ENCODE results near the gene MAP2K5.
"Not testable (repeated sequence)": the region's sequence is repeated elsewhere in the genome, so short reads cannot be mapped to it uniquely, and the experiment has no call there.

MAP2K5 gene

GRCh38 chr15:67672834-67673233 lies 130.3 kb downstream of the MAP2K5 start:
- H3K36me3 ChIP-seq (ENCODE audit: control insufficient read depth in 2 of 2, insufficient read depth in 1 of 2, low read length in 2 of 2); POLR2A ChIA-PET; H3K4me1 ChIP-seq (ENCODE audit: control insufficient read depth, insufficient read depth, low read length); H3K9me3 ChIP-seq (ENCODE audit: control insufficient read depth, insufficient read depth, low read depth, low read length); H3K27ac ChIP-seq (ENCODE audit: extremely low read depth, low read depth, low read length); H3K4me3 ChIP-seq (ENCODE audit: low read depth, low read length): not testable (repeated sequence)
- TF ChIP-seq ZNF280D (tag by site-specific recombination; IDR thresholded peaks at IDR 0.05) (peak; percentile 69; the same call in 1 of the 2 replicates), ZNF580 (tag by site-specific recombination; IDR thresholded peaks at IDR 0.05) (peak; percentile 75; the same call in 1 of the 2 replicates)
- CTCF ChIA-PET = interaction anchor here (0.6 to 0.7 kb wide), 2 partner anchors 16 to 378 kb away, joined by 3 to 4 read pairs; no protein-coding TSS in a partner anchor

- TF ChIP-seq ZNF2 (tag by site-specific recombination; IDR thresholded peaks at IDR 0.05) (no peak), SCRT2 (tag by site-specific recombination; IDR thresholded peaks at IDR 0.05) (peak; percentile 69), TCF7L2 (IDR thresholded peaks at IDR 0.05; ENCODE audit: borderline replicate concordance, low read depth, low read length) (no peak), FEZF1 (tag by site-specific recombination; IDR thresholded peaks at IDR 0.05) (no peak)
- CTCF ChIA-PET = interaction anchor here (0.6 kb wide), 1 partner anchor 167 kb away, joined by 3 read pairs; no protein-coding TSS in a partner anchor
- H3K36me3 ChIP-seq (ENCODE audit: control insufficient read depth in 2 of 2, insufficient read depth in 1 of 2, low read length in 2 of 2) = no peaks in the 10 kb centered on the region; a peak in 1 of 3 replicates
Observed at GRCh38 chr15:67674983-67675382, 132.5 kb downstream of the MAP2K5 start.

GRCh38 chr15:67678089-67678488 lies 135.6 kb downstream of the MAP2K5 start:
- ChIA-PET CTCF (no interaction called here), POLR2A (no interaction called here)
- no peaks in the 10 kb centered on the region for H3K9me3 ChIP-seq (ENCODE audit: control insufficient read depth, insufficient read depth, low read depth, low read length)
- TF ChIP-seq ZNF10 (tag by site-specific recombination; IDR thresholded peaks at IDR 0.05) (no peak), REPIN1 (tag by site-specific recombination; IDR thresholded peaks at IDR 0.05; ENCODE audit: low read depth) (no peak), WT1 (tag by site-specific recombination; IDR thresholded peaks at IDR 0.05) (no peak), ZBTB21 (tag by site-specific recombination; IDR thresholded peaks at IDR 0.05) (no peak), ZNF416 (tag by site-specific recombination; IDR thresholded peaks at IDR 0.05) (no peak)
- H3K36me3 ChIP-seq (ENCODE audit: control insufficient read depth in 2 of 2, insufficient read depth in 1 of 2, low read length in 2 of 2) = no peaks in the 10 kb centered on the region; a peak in 1 of 3 replicates
- H3K27ac ChIP-seq (ENCODE audit: extremely low read depth, low read depth, low read length) = no peak overlapping the region
- no peak overlapping the region for H3K4me3 ChIP-seq (ENCODE audit: low read depth, low read length)
- H3K4me1 ChIP-seq (ENCODE audit: control insufficient read depth, insufficient read depth, low read length) = peaks cover 6% of the 10 kb centered on the region; the same call in 1 of the 2 replicates

More at GRCh38 chr15:67674983-67675382, 132.5 kb downstream of the MAP2K5 start:
- Histone ChIP-seq H3K9me3 (ENCODE audit: control insufficient read depth, insufficient read depth, low read depth, low read length) (no peaks in the 10 kb centered on the region), H3K27ac (ENCODE audit: extremely low read depth, low read depth, low read length) (no peak overlapping the region), H3K4me3 (ENCODE audit: low read depth, low read length) (no peak overlapping the region), H3K4me1 (ENCODE audit: control insufficient read depth, insufficient read depth, low read length) (no peaks in the 10 kb centered on the region)
- POLR2A ChIA-PET = no interaction called here

GRCh38 chr15:67678993-67679392 lies 136.5 kb downstream of the MAP2K5 start:
- no peak overlapping the region for H3K4me3 ChIP-seq (ENCODE audit: low read depth, low read length)
- peaks cover 6% of the 10 kb centered on the region; the same call in 1 of the 2 replicates for H3K4me1 ChIP-seq (ENCODE audit: control insufficient read depth, insufficient read depth, low read length)
- H3K36me3 ChIP-seq (ENCODE audit: control insufficient read depth in 2 of 2, insufficient read depth in 1 of 2, low read length in 2 of 2) = no peaks in the 10 kb centered on the region; a peak in 1 of 3 replicates
- no peak overlapping the region for H3K27ac ChIP-seq (ENCODE audit: extremely low read depth, low read depth, low read length)
- POLR2A ChIA-PET = interaction anchor here (0.6 kb wide), 1 partner anchor 30 kb away, joined by 4 read pairs; no protein-coding TSS in a partner anchor
- CTCF ChIA-PET = no interaction called here
- TF ChIP-seq ZNF426 (tag by site-specific recombination; IDR thresholded peaks at IDR 0.05) = no peak
- peak; percentile 68 for TF ChIP-seq EGR2 (tag by site-specific recombination; IDR thresholded peaks at IDR 0.05; ENCODE audit: low read depth)
- TF ChIP-seq REPIN1 (tag by site-specific recombination; IDR thresholded peaks at IDR 0.05; ENCODE audit: low read depth) = no peak
- peak; percentile 64; the same call in 1 of the 2 replicates for TF ChIP-seq ZFHX2 (tag by site-specific recombination; conservative IDR thresholded peaks at IDR 0.05)
- no peaks in the 10 kb centered on the region for H3K9me3 ChIP-seq (ENCODE audit: control insufficient read depth, insufficient read depth, low read depth, low read length)
